Measurements from ENCODE around the gene ZNF17.
"Not testable (repeated sequence)": the region's sequence is repeated elsewhere in the genome, so short reads cannot be mapped to it uniquely, and the experiment has no call there.

Gene ZNF17

GRCh38 chr19:57410877-57411671 lies at the start of gene ZNF17:
Gene ZNF17 (plus strand): TSS chr19:57411161. CDS start chr19:57413616, 2,455 bp downstream.
- peak; percentile 95 for DNase-seq

GRCh38 chr19:57362419-57362818 lies 48.5 kb upstream of the ZNF17 start:
- no peak for DNase-seq

DNA sequence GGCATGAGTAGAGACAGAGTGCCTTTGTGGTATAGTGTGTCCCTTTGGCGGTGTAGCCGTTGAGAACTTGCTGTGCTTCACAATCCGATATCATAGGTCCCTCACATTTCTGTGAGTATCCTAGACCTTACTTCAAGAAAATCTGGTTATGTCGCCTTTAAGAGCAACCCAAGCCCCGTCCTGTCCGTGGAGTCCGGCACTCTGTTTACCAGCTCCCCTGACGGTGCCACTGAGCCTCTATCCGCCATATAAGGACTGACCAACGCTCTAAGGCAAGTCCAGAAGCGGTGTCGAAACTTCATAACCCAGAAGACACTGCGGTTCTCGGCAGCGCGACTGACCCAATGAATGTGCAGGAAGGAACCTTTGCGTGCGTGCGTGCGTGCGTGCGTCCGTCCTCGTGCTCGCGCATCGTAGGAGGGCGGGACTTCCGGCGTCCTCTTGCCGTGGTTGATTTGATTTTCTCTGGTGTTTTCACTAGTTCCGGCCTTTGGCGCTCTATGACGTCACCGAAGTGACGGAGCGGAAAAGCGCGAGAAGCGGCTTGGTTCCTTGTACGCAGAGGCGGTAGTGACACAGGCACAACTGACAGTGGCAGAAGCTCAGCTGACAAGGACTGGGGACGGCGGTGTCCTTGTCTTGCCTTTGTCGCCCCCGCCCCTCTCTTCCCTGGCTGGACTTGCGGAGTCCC lies 47.8 kb upstream of the ZNF17 start, which contains the start of the genes TRAPPC2B and ZNF547:
Gene TRAPPC2B, plus strand, starts transcription at position 555 of the 691 bp plus-strand sequence. CDS start 1,283 bp downstream, outside the sequence.
Gene ZNF547, plus strand, starts transcription at position 555 of the 691 bp plus-strand sequence. CDS start 5,005 bp downstream, outside the sequence.
- DNase-seq, result peak; percentile 98

DNA sequence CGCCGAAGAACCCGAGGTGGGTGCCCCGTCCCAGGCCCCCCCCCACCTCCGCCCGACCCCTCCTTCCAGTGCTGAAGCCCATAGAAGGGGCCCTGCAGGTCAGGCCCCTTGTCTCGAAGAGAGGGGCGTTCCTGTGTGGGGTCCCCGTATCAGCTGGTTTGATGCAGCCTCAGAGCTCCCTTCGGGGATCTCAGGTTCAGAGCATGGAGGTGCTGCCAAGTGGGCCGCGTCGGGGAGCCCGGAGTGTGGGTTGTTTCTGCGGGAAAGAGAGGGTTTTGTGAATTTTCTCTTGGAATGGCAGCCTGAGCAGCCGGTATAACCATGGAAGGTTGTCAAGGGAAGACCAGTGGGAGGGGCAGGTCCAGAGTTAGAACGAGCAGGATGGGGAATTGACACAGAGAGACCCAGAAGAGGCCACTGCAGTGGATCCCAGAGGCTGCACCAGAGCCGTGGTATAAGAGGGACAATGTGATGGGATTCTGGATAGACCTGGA lies 47.2 kb upstream of the ZNF17 start:
- no peak for DNase-seq

DNA sequence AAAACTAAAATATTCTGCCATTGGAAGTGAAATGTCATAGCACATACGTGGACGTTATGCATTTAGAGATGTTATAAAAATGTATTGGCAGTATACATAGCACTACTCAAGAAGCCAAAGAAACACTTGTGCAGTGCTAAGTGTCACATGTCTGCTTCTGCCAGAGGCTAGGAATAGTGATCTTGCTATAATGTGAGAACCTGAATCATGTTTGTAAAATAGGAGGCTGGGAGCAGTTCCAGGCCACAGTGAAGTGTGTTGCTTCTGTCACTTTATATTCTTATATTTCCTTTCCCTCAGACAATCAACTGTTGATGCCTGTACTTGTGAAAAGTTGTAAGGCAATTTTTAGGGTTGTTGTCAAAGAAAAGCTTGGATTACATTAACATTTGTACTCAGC lies 44.2 kb upstream of the ZNF17 start:
- DNase-seq, result no peak

DNA sequence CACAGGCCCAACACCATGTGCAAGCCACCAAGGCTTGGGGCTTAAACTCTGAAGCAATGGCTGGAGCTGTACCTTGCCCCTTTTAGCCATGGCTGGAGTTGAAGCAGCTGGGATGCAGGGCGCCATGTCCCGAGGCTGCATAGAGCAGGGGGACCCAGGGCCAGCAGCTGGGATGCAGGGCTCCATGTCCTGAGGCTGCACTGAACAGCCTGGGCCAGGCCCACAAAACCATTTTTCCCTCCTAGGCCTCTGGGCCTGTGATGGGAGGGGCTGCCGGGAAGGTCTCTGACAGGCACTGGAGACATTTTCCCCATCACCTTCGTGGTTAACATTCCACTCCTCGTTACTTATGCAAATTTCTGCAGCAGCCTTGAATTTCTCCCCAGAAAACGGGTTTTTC lies 36.8 kb upstream of the ZNF17 start:
- no peak for DNase-seq

DNA sequence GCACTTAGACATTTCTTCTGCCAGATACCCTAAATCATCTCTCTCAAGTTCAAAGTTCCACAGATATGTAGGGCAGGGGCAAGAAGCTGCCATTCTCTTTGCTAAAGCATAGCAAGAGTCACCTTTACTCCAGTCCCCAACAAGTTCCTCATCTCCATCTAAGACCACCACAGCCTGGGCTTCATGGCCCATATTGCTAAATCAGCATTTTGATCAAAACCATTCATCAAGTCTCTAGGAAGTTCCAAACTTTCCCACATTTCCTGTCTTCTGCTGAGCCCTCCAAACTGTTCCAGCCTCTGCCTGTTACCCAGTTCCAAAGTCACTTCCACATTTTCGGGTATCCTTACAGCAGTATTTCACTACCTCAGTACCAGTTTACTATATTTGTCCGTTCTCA lies 36.3 kb upstream of the ZNF17 start:
- not testable (repeated sequence) for DNase-seq

DNA sequence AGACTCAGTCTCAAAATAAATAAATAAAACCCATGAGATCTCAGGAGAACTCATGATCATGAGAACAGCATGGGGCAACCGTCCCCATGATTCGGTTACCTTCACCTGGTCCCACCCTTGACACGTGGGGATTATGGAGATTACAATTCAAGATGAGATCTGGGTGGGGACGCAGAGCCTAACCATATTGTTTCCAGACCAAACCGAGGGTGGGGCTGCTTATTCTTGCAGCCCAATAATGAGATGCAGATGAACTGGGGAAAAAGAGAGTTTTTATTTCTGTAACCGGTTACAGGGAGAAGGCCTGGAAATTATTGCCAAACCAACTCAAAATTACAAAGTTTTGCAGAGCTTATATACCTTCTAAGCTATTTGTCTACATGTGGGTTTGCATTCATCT lies 34.8 kb upstream of the ZNF17 start:
- DNase-seq, result no peak

- no peak for DNase-seq
These were observed 33.3 kb upstream of the ZNF17 start for GRCh38 chr19:57377498-57378146.

DNA sequence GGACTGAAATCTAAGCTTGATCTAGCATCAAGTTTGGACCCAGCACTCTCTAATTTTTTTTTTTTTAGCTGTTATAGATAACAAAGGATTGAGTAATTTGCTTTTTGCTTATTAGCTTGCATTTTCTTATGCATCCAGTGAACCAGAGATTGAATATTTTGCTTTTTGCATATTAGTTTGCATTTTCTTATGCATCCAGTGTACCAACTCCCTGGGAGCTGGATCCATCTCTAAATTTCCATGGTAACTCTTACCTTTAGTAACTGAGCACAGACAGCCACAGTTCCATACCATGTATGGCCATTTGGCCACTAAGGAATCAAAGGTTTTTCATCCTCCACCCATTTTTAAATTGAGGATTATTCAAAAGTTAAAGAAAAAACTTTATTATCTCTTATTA lies 30.0 kb upstream of the ZNF17 start:
- no peak for DNase-seq

GRCh38 chr19:57382806-57383488 lies 28.0 kb upstream of the ZNF17 start:
- no peak for DNase-seq

- no peak for DNase-seq
These were observed 21.7 kb upstream of the ZNF17 start for GRCh38 chr19:57389194-57389729.

- DNase-seq, result peak; percentile 96
These were observed 21.0 kb upstream of the ZNF17 start, which contains the start of gene ZNF548 for GRCh38 chr19:57389730-57390598. Gene ZNF548 (plus strand): TSS chr19:57389854. CDS start chr19:57390100, 246 bp downstream.

DNA sequence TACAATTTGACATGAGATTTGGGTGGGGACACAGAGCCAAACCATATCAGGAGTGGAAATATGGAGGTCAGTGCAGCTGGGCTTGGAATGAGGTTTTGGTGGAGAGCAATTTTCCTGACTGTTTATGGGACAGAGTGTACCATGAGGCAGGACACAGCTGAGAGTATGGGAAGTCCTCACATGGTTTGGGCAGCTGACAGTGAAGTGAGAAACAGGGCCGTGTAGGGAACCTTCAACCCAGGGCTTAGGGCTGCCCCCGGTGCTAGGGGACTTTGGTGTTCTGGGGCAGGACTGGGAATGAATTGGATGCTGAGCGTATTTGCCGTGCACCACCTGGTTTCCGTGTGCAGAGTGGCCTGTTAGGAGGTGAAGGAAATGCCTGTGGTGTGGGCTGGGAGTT lies 15.3 kb upstream of the ZNF17 start:
- DNase-seq, result no peak

DNA sequence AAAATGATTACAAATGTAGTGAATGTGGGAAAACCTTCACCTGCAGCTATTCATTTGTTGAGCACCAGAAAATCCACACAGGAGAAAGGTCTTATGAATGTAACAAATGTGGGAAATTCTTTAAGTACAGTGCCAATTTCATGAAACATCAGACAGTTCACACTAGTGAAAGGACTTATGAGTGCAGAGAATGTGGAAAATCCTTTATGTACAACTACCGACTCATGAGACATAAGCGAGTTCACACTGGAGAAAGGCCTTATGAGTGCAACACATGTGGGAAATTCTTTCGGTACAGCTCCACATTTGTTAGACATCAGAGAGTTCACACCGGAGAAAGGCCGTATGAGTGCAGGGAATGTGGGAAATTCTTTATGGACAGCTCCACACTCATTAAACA lies 12.1 kb upstream of the ZNF17 start:
- no peak for DNase-seq

GRCh38 chr19:57403737-57404563 lies 7.0 kb upstream of the ZNF17 start:
- no peak for DNase-seq

- peak; percentile 60 for DNase-seq
These were observed 4.3 kb upstream of the ZNF17 start for GRCh38 chr19:57406516-57407123.

DNA sequence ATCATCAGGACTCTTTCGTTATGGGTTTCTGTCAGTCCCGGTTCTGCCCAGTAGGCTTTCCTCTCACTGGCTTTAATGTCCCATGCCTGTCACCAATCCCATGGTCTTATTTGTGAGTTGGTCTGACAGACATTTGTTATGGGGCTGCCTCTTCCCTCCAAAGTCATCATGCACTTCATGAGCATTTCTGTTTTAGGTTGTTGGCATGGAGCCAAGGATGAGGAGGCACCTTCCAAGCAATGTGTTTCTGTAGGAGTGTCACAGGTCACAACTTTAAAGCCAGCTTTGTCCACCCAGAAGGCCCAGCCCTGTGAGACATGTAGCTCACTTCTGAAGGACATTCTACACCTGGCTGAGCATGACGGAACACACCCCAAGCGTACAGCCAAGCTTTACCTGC lies 8.5 kb downstream of the ZNF17 start:
- no peak for DNase-seq

GRCh38 chr19:57421037-57421436 lies 10.1 kb downstream of the ZNF17 start:
- no peak for DNase-seq
